Activated CD8-positive, alpha-beta memory T cell treated with anti-CD3 and anti-CD28 coated beads, Interleukin-2, amount 50 U/mL, for 24 hours (primary cell): ENCODE measurements around the gene IRF7.

ENCODE experiments used
- DNase-seq: peaks from one replicate; pipeline ENCODE4 v3.0.0-alpha.2; 2020; ENCODE audit errors: extremely low read depth

IRF7 gene

GRCh38 chr11:563812-564578 is 51.8 kb downstream of the IRF7 start:
- no peak for DNase-seq

DNA sequence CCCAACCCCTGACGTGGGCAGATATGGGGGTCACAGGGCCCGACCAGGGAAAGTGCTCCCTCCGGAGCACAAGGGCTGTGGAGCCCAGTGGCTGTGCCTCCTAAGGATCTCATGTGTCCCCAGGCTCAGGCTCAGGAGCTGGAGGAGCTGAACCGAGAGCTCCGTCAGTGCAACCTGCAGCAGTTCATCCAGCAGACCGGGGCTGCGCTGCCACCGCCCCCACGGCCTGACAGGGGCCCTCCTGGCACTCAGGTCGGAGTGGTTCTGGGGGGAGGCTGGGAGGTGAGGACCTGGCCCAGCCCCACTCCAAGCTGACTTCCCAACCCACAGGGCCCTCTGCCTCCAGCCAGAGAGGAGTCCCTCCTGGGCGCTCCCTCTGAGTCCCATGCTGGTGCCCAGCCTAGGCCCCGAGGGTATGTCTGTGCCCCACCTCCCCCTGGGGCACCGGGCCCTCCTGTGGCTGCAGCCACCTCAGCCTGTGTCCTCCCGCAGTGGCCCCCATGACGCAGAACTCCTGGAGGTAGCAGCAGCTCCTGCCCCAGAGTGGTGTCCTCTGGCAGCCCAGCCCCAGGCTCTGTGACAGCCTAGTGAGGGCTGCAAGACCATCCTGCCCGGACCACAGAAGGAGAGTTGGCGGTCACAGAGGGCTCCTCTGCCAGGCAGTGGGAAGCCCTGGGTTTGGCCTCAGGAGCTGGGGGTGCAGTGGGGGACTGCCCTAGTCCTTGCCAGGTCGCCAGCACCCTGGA is 52.5 kb downstream of the IRF7 start:
- no peak for DNase-seq
